AG10803 (cell line): Measurements from ENCODE around the gene KRT39.

Experiments used
- DNase-seq: peaks from one replicate; pipeline ENCODE4 v3.0.0; 2010; ENCODE audit warnings: low read depth
- H3K4me3 ChIP-seq: 2 replicates; pipeline ENCODE4 v1.5.1; 2011; ENCODE audit warnings: mild to moderate bottlenecking, low read length, control low read depth
- TF ChIP-seq, protein P1 (sequence below): conservative IDR thresholded peaks from 2 replicates; pipeline ENCODE4 v1.5.1; 2011; ENCODE audit warnings: mild to moderate bottlenecking, low read length, control low read depth, inconsistent platforms

KRT39 gene

GRCh38 chr17:40916366-40916765 lies 50.4 kb downstream of the KRT39 start:
- H3K4me3 ChIP-seq, result no peak overlapping the region
- DNase-seq, result no peak
- TF ChIP-seq, protein P1, sequence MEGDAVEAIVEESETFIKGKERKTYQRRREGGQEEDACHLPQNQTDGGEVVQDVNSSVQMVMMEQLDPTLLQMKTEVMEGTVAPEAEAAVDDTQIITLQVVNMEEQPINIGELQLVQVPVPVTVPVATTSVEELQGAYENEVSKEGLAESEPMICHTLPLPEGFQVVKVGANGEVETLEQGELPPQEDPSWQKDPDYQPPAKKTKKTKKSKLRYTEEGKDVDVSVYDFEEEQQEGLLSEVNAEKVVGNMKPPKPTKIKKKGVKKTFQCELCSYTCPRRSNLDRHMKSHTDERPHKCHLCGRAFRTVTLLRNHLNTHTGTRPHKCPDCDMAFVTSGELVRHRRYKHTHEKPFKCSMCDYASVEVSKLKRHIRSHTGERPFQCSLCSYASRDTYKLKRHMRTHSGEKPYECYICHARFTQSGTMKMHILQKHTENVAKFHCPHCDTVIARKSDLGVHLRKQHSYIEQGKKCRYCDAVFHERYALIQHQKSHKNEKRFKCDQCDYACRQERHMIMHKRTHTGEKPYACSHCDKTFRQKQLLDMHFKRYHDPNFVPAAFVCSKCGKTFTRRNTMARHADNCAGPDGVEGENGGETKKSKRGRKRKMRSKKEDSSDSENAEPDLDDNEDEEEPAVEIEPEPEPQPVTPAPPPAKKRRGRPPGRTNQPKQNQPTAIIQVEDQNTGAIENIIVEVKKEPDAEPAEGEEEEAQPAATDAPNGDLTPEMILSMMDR, result no peak

DNA sequence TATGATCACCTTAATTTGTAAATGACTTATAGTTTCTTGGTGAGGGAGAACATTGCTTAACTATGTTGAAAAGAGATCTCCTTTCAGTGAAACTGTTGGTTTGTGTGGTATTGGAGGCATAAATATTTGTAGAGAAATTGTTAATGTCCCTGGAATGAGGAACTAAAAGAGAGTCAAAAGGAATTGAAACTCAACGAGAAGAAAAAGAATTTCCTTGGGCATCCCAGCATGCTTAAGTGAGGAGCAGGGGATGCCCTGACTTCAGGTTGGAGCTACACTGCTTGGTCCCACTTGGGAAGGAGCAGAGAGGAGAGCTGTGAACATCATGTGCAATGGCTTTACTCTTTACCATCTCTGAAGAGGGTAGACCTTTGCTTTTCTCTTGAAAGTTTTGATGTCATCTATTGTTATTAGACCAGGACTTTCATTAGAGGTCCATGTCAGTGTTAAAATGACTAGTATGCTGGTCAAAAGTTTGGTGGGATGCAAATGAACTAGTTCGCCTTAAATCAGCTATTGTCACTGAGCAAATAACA lies 51.0 kb downstream of the KRT39 start:
- TF ChIP-seq, protein P1, result no peak
- H3K4me3 ChIP-seq, result no peak overlapping the region
- DNase-seq, result peak; percentile 86

DNA sequence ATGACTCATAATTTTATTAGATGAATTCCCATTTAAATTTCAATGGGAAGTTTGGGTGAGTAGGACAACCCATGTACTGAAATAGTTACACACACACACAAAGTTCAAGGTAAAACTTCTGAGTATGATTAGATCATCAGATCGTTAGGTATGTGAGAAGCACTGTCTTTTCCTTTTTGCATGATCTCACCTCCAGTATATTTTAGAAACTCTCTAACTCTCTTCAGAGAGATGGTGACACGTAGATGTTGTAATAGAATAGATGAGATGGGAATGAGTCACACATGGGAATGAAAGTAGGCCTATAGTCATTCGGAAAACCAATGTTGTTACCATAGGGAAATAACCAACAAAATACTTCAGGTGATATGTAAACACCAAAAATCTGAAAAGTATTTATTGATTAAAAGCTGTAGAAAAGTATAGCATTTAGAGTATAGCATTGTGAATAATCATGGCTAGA lies 51.5 kb downstream of the KRT39 start:
- TF ChIP-seq, protein P1, result no peak
- DNase-seq, result peak; percentile 96
- no peak overlapping the region for H3K4me3 ChIP-seq

GRCh38 chr17:40914075-40914855 lies 52.5 kb downstream of the KRT39 start:
- no peak overlapping the region for H3K4me3 ChIP-seq
- TF ChIP-seq, protein P1, result no peak
- no peak for DNase-seq

GRCh38 chr17:40912486-40913210 lies 54.1 kb downstream of the KRT39 start:
- no peak overlapping the region for H3K4me3 ChIP-seq
- TF ChIP-seq, protein P1, result no peak
- DNase-seq, result no peak

DNA sequence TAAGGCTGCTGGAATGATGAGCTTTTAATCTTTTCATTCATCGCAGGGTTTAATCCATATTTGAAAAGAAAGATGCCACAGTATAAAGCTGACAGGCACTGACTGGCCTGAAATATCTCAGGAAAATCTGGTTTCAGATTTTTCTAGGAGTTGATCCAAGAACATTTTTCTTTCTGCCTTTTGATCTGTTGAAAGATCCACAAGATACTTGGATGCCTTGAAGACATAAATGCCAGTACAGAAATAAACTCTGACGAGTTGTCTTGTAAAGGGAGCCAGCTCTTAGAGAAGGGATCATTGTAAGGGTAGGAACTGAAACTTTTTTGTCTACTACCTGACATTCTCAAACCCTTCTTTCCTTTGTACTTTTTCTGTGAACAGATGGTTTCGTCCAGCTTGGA lies 56.3 kb downstream of the KRT39 start:
- H3K4me3 ChIP-seq, result peak overlapping the region; percentile 12; the same call in 1 of the 2 replicates
- TF ChIP-seq, protein P1, result no peak
- DNase-seq, result peak; percentile 89
